Parathyroid adenoma (tissue), 2 donors: Measurements from ENCODE around the gene SLC27A2.

Experiments used
- H2AFZ ChIP-seq: fragments of 300-600 bp; sonication (generic); one replicate; pipeline ENCODE4 v1.7.0; 2017; ENCODE audit warnings: antibody characterized with exemption, mild to moderate bottlenecking
- H3K27ac ChIP-seq: fragments of 300-600 bp; sonication (generic); one replicate; pipeline ENCODE4 v1.7.0; 2017
- H3K27me3 ChIP-seq: fragments of 300-600 bp; sonication (generic); one replicate; pipeline ENCODE4 v1.7.0; 2017; ENCODE audit warnings: low read length; ENCODE audit not compliant: control insufficient read depth, insufficient read depth
- H3K36me3 ChIP-seq: fragments of 300-600 bp; sonication (generic); one replicate; pipeline ENCODE4 v1.7.0; 2017; ENCODE audit warnings: low read length; ENCODE audit not compliant: control insufficient read depth, insufficient read depth
- H3K4me1 ChIP-seq: fragments of 300-600 bp; sonication (generic); one replicate; pipeline ENCODE4 v1.7.0; 2017; ENCODE audit warnings: control low read depth
- H3K4me2 ChIP-seq: fragments of 300-600 bp; sonication (generic); one replicate; pipeline ENCODE4 v1.7.0; 2017; ENCODE audit warnings: low read length
- H3K4me3 ChIP-seq: fragments of 300-600 bp; sonication (generic); one replicate; pipeline ENCODE4 v1.7.0; 2017; ENCODE audit warnings: low read depth, low read length
- H3K79me2 ChIP-seq: fragments of 300-600 bp; sonication (generic); one replicate; pipeline ENCODE4 v1.7.0; 2017; ENCODE audit warnings: control low read depth
- H3K9ac ChIP-seq: fragments of 300-600 bp; sonication (generic); one replicate; pipeline ENCODE4 v1.7.0; 2017; ENCODE audit warnings: mild to moderate bottlenecking
- H3K9me3 ChIP-seq: fragments of 300-600 bp; sonication (generic); one replicate; pipeline ENCODE4 v1.7.0; 2017; ENCODE audit warnings: low read length; ENCODE audit not compliant: control insufficient read depth
- CTCF ChIP-seq: fragments of 300-600 bp; sonication (generic); IDR thresholded peaks from one replicate; pipeline ENCODE4 v1.7.0; 2017; ENCODE audit warnings: antibody characterized with exemption, mild to moderate bottlenecking
- donor health status: primary hyperparathyroidism.

The SLC27A2 gene

GRCh38 chr15:50192164-50192563 lies 10.2 kb downstream of the SLC27A2 start:
- Histone ChIP-seq H3K27me3 (no peaks in the 10 kb centered on the region), H3K4me1 (no peaks in the 10 kb centered on the region), H3K4me2 (no peak overlapping the region), H3K9ac (no peak overlapping the region), H3K9me3 (no peaks in the 10 kb centered on the region), H3K4me3 (no peak overlapping the region), H3K27ac (no peak overlapping the region), H3K79me2 (no peaks in the 10 kb centered on the region), H2AFZ (no peak overlapping the region), H3K36me3 (no peaks in the 10 kb centered on the region)
- no peak for TF ChIP-seq CTCF

DNA sequence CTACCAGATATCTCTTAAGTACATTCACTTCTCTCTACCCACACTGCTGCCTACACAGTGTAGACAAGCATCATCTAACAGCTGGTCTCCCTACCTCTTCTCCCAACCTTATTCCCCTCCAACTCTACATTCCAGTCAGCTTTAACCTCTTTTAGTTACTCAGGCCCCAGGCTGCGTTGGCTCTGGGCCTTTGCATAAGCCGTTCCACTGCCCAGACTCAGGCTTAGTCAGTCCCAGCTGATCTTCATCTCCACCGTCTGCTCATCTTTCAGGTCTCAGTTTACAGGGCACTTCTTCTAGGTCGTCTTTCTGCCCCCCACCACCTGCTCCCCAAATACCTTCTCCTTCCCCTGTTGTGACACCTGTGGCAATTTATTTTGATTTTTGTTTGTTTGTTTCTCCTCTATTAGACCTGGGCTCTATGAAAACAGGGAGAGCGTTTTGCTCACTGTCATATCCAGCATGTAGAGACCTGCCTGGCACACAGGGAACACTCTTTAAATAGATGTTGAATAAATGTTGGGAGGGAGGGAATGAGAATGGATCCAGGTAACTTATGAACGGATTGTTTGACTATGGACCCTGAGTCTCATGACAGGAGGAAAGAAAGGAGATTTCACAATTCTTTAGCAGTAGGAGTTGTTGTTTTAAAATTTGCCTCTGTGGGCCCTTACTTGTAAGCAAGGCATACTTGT lies 11.1 kb downstream of the SLC27A2 start:
- no peak overlapping the region for H3K4me3 ChIP-seq
- no peak overlapping the region for H3K9ac ChIP-seq
- H3K4me1 ChIP-seq = no peaks in the 10 kb centered on the region
- H3K36me3 ChIP-seq = no peaks in the 10 kb centered on the region
- no peaks in the 10 kb centered on the region for H3K79me2 ChIP-seq
- no peak overlapping the region for H2AFZ ChIP-seq
- no peak overlapping the region for H3K4me2 ChIP-seq
- H3K27ac ChIP-seq = no peak overlapping the region
- no peak for TF ChIP-seq CTCF
- H3K27me3 ChIP-seq = no peaks in the 10 kb centered on the region
- H3K9me3 ChIP-seq = no peaks in the 10 kb centered on the region

GRCh38 chr15:50202003-50202402 lies 20.0 kb downstream of the SLC27A2 start:
- Histone ChIP-seq H3K36me3 (no peaks in the 10 kb centered on the region), H3K27ac (no peak overlapping the region), H3K27me3 (no peaks in the 10 kb centered on the region), H3K4me3 (no peak overlapping the region), H3K9ac (no peak overlapping the region), H3K79me2 (no peaks in the 10 kb centered on the region), H3K4me1 (no peaks in the 10 kb centered on the region), H3K9me3 (no peaks in the 10 kb centered on the region), H3K4me2 (no peak overlapping the region), H2AFZ (no peak overlapping the region)
- TF ChIP-seq CTCF = no peak

DNA sequence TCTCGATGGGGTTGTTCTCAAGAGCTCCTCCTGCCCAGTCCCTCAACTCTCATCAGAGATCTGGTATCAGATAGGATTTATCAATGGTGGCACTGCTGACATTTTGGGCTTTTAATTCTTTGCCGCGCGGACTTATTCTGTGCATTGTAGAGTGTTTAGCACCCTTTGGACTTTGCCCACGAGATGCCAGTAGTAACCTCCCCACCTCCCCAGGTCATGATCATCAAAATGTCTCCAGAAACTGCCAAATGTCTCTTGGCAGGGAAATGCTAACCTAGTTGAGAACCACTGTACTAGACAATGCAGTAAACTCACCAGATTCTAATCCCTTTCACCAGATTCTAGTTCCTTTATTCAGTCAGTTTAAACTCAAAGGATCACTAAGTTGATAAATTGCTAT lies 24.0 kb downstream of the SLC27A2 start:
- TF ChIP-seq CTCF = no peak
- Histone ChIP-seq H3K27me3 (no peaks in the 10 kb centered on the region), H3K79me2 (no peaks in the 10 kb centered on the region), H3K4me3 (no peak overlapping the region), H3K36me3 (no peaks in the 10 kb centered on the region), H3K4me2 (no peak overlapping the region), H3K9me3 (no peaks in the 10 kb centered on the region), H3K27ac (no peak overlapping the region), H3K9ac (no peak overlapping the region), H3K4me1 (no peaks in the 10 kb centered on the region), H2AFZ (no peak overlapping the region)

- TF ChIP-seq CTCF = no peak
- Histone ChIP-seq H2AFZ (no peak overlapping the region), H3K9me3 (no peaks in the 10 kb centered on the region), H3K4me3 (no peak overlapping the region), H3K27ac (no peak overlapping the region), H3K4me2 (no peak overlapping the region), H3K36me3 (no peaks in the 10 kb centered on the region), H3K79me2 (no peaks in the 10 kb centered on the region), H3K9ac (no peak overlapping the region), H3K27me3 (no peaks in the 10 kb centered on the region), H3K4me1 (no peaks in the 10 kb centered on the region)
Measured at GRCh38 chr15:50209809-50210208, 27.8 kb downstream of the SLC27A2 start.
